Muscle layer of colon (tissue), 2 donors: ENCODE results near the gene PRKAG2.

Source experiments
- H3K27ac ChIP-seq: one replicate; pipeline ENCODE4 v1.7.0; 2013; ENCODE audit warnings: low read depth, mild to moderate bottlenecking, low read length, moderate library complexity
- H3K27me3 ChIP-seq, 2 donors: one replicate each; pipeline ENCODE4 v1.7.0; 2013; ENCODE audit warnings: low read length in 2 of 2, mild to moderate bottlenecking in 2 of 2; ENCODE audit not compliant: insufficient read depth in 2 of 2, control insufficient read depth in 1 of 2
- H3K36me3 ChIP-seq: one replicate; pipeline ENCODE4 v1.7.0; 2013; ENCODE audit warnings: mild to moderate bottlenecking, low read length; ENCODE audit not compliant: insufficient read depth
- H3K4me1 ChIP-seq: one replicate; pipeline ENCODE4 v1.7.0; 2013; ENCODE audit warnings: mild to moderate bottlenecking, low read length; ENCODE audit not compliant: insufficient read depth
- H3K4me3 ChIP-seq, 2 donors: one replicate each; pipeline ENCODE4 v1.7.0; 2013; ENCODE audit warnings: low read length in 2 of 2, low read depth in 1 of 2, mild to moderate bottlenecking in 1 of 2, moderate library complexity in 1 of 2
- H3K9ac ChIP-seq: one replicate; pipeline ENCODE4 v1.7.0; 2013; ENCODE audit warnings: low read length
- H3K9me3 ChIP-seq: one replicate; pipeline ENCODE4 v1.7.0; 2013; ENCODE audit warnings: mild to moderate bottlenecking, low read length
- donor health status: abdominal sarcoma.
- donor health status: Adenocarcinoma of cecum.

Gene PRKAG2

DNA sequence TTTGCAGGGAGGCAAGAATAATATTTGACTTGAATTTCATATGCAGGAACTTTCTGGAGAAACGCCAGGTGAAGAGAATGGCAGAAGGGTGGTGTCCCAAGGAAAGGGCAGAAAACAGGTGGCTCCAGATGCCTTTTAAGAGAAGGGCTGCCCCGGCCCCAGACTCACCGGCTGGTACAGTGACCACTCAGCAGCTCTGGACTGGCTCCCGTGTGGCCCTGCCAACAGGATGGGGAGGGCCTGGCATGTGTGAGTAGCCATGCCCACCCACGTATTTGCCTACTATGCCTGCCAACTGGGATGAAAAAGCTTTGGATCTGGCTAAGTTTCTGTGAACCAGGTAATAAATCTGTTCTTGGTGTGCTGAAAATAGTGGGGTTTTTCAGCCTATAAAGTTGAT, 159.5 kb downstream of the PRKAG2 start:
- Histone ChIP-seq H3K27me3 (no peaks in the 10 kb centered on the region), H3K4me1 (peaks cover 5% of the 10 kb centered on the region), H3K9me3 (no peaks in the 10 kb centered on the region), H3K27ac (no peak overlapping the region), H3K9ac (no peak overlapping the region), H3K36me3 (no peaks in the 10 kb centered on the region), H3K4me3 (no peak overlapping the region)

DNA sequence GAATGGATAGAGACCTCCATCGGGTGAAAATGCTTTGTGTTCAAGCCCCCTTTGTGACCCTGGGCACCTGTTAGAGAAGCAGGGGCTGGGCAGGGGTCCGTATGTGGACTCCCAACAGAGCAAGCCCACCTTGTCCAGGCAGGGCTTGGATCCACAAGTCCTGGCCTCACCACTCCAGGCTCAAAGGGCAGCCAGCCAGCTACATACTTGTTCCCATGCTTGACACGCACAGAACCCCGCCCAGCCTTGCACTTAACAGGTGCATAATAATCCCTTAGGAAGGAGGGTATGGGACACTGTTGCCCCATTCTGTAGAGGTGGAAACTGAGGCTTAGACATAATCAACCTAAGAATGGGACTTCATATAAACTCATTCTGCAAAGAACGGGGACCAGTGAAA, 160.6 kb downstream of the PRKAG2 start:
- no peak overlapping the region for H3K9ac ChIP-seq
- H3K27ac ChIP-seq: no peak overlapping the region
- H3K9me3 ChIP-seq: no peaks in the 10 kb centered on the region
- H3K4me3 ChIP-seq: no peak overlapping the region
- H3K36me3 ChIP-seq: no peaks in the 10 kb centered on the region
- H3K27me3 ChIP-seq: no peaks in the 10 kb centered on the region
- H3K4me1 ChIP-seq: peaks cover 8% of the 10 kb centered on the region

DNA sequence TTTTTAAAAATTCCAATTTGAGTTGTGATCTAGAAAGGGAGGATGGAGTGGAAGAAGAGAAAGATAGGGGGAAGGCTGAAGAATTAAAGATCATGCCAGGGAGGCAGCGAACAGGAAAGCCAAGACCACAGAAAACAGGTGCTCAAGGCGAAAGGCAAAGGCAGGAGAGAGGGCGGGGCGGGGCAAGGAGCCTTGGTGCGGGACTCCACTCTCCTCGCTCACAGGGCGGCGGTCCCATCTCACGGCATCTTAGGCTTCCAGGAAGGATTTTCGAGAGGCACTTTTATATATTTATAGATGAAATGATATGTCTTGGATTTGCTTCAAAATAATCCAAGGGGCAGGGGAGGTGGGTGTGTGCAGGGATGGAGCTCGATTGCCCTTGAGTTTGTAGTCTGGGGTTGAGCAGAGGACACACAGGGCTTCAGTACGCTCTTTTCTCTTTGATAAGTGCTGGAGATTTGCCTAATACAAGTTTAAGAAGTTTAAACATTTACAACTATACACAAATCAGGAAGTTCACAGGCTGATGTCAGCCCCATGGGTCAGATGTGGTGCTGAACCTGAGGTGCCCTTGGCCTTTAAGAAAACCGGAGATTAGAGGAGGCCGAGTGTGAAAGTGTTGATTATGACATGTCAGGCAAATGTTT, 161.1 kb downstream of the PRKAG2 start:
- no peaks in the 10 kb centered on the region for H3K9me3 ChIP-seq
- H3K27ac ChIP-seq: no peak overlapping the region
- no peak overlapping the region for H3K9ac ChIP-seq
- H3K4me1 ChIP-seq: peaks cover 8% of the 10 kb centered on the region
- H3K27me3 ChIP-seq: no peaks in the 10 kb centered on the region
- no peaks in the 10 kb centered on the region for H3K36me3 ChIP-seq
- H3K4me3 ChIP-seq: no peak overlapping the region

DNA sequence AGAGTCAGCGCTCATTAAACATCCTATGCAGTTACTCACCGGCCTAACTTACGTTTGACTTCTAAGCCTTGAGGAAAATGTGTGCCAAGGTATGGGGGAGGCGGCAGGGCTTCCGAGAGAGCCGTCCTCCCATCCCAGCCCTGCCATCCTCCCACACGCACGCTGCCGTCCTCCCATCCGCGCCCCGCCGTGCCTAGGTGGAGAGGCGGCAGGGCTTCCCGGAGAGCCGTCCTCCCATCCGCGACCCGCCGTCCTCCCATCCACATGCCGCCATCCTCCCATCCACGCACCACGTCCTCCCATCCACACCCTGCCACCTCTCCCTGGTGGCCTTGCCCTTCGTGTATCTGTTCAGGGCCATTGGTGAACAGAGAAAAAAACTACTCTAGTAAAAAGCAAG, 162.7 kb downstream of the PRKAG2 start:
- Histone ChIP-seq H3K9ac (no peak overlapping the region), H3K36me3 (no peaks in the 10 kb centered on the region), H3K4me1 (peaks cover 8% of the 10 kb centered on the region), H3K4me3 (no peak overlapping the region), H3K9me3 (no peaks in the 10 kb centered on the region), H3K27me3 (no peaks in the 10 kb centered on the region), H3K27ac (no peak overlapping the region)

DNA sequence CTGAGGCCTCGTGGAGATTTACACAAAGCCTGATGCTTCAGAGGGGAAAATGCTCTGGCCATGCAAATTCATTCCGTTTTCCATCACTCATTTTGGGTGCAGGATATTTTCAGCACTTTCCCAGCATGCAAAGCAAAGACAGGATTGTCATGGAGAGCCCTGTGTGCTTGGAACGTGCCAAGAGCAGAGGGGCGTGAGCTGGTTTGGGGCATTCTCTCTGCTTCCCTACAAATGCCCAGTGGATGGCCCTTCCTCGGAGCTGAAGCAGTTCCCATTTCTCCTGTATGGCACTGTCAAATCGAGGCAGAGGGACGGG, 164.1 kb downstream of the PRKAG2 start:
- Histone ChIP-seq H3K27me3 (no peaks in the 10 kb centered on the region), H3K4me1 (peaks cover 8% of the 10 kb centered on the region), H3K9ac (no peak overlapping the region), H3K36me3 (no peaks in the 10 kb centered on the region), H3K27ac (no peak overlapping the region), H3K4me3 (no peak overlapping the region), H3K9me3 (no peaks in the 10 kb centered on the region)

DNA sequence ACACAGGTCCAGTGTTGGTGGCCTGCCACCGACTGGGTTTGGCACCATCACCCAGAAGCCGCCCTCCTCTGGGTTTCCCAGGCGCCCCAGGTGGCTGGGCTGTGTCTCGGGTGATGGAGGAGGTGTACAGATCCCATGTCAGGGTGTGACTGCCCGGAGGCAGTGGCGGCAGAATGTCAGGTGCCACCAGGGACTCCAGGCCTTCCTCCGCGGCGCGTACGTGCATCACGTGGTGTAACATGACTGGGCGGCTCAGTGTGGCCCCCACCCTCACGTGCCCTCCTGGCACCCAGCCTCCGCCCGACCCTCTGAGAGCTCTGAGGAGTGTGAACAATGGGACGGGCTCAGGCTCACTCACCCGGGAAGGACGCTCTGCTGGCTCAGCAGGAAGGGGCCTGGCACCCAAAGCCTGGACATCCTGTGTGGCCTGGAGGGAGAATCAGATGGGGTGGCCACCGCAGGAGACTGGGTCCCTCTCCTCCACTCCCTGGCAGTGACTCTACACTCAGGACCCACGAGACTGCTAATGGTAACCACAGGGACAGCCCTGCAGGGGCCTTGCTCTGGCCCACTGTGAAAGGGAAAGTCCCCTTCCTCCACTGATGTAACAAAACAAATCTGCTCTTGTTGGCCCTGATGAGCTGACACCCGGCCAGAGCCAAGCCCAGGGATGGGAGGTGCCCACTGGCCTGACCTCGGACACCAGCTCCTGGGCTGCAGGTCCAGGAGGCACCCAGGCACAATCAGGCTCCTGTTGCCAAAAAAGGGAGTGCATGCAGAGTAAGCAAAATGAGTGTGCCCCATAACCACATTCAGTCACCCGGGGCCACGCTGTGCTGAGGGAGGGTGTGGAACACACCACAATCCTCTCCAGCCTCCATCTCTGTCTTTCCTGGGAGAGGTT, 164.8 kb downstream of the PRKAG2 start:
- H3K36me3 ChIP-seq: no peaks in the 10 kb centered on the region
- no peak overlapping the region for H3K4me3 ChIP-seq
- H3K27me3 ChIP-seq: no peaks in the 10 kb centered on the region
- H3K27ac ChIP-seq: no peak overlapping the region
- no peaks in the 10 kb centered on the region for H3K9me3 ChIP-seq
- no peak overlapping the region for H3K9ac ChIP-seq
- peaks cover 8% of the 10 kb centered on the region for H3K4me1 ChIP-seq

DNA sequence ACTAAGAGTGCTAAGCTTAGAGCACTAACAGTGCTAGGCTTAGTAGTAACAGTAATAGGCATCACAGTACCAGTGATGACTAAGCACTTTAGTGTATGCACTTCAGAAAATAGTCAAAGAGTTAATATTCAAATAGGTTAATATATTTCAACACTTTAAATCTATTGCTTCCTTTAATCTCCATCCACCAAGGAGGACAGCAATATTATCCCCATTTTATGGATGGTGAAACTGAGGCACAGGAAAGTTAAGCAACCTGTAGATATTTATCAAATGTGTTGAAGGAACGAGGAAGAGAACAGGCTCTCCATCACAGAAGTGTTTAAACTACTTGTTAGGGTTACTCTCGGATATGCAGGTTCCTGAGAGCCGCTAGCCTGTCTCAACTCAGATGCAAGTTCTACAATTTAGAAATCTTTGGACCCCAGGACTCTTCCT, 165.5 kb downstream of the PRKAG2 start:
- Histone ChIP-seq H3K27me3 (no peaks in the 10 kb centered on the region), H3K9ac (no peak overlapping the region), H3K36me3 (no peaks in the 10 kb centered on the region), H3K9me3 (no peaks in the 10 kb centered on the region), H3K27ac (no peak overlapping the region), H3K4me3 (no peak overlapping the region), H3K4me1 (peaks cover 9% of the 10 kb centered on the region)

DNA sequence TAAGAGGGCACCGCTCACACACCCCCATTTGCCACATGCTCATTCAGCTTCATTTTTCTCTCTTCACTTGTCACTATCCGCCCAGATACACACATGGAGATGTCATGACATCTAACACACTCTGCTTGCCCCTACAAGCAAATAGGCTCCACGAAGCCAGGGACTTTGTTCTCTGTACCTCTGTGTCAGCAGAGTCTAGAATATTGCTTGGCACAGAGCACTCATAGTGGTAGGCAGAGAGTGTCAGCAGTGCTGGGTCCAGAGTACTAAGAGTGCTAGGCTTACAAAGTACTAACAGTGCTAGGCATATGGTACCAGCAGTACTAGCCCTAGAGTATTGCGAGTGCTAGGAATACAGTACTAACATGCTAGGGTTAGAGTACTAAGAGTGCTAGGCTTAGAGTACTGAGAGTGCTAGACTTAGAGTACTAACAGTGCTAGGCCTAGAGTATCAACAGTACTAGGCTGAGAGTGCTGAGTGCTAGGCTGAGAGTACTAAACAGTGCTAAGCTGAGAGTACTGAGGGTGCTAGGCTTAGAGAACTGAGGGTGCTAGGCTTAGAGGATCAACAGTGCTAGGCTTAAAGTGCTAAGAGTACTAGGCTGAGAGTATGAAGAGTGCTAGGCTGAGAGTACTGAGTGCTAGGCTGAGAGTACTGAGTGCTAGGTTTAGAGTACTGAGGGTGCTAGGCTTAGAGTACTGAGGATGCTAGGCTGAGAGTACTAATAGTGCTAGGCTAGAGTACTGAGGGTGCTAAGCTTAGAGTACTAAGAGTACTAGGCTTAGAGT, 166.1 kb downstream of the PRKAG2 start:
- Histone ChIP-seq H3K27me3 (no peaks in the 10 kb centered on the region), H3K4me1 (peaks cover 15% of the 10 kb centered on the region), H3K9ac (no peak overlapping the region)

DNA sequence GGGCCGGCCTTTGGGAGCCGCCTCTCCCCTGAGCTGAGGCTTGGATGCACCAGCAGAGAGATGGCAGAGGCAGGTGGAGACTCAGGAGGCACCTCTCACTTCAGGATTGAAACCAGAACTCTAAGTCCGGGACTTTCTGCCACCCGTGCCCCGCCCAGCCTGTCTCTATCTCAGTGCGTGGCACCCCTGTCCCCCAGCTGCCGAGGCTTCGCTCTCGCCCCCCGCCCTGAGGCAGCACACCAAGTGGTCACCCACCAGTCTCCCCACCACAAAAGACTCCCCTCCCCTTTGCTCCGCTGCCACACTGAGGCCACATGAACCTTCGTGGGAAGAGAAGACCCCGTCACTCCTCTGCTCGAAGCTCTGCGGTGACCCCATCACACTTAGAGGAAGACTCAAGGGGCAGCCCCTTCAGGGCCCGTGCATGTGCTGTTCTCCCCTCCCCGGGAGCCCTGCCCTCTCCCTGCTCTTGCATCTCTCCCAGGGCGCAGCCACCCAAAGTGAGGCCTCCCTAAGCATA, 166.7 kb downstream of the PRKAG2 start:
- Histone ChIP-seq H3K4me3 (no peak overlapping the region), H3K4me1 (peaks cover 17% of the 10 kb centered on the region), H3K27ac (no peak overlapping the region), H3K9ac (no peak overlapping the region), H3K27me3 (no peaks in the 10 kb centered on the region), H3K9me3 (no peaks in the 10 kb centered on the region), H3K36me3 (no peaks in the 10 kb centered on the region)

More for the DNA sequence above, 166.1 kb downstream of the PRKAG2 start:
- H3K9me3 ChIP-seq: no peaks in the 10 kb centered on the region
- no peaks in the 10 kb centered on the region for H3K36me3 ChIP-seq
- H3K4me3 ChIP-seq: no peak overlapping the region
- H3K27ac ChIP-seq: no peak overlapping the region

DNA sequence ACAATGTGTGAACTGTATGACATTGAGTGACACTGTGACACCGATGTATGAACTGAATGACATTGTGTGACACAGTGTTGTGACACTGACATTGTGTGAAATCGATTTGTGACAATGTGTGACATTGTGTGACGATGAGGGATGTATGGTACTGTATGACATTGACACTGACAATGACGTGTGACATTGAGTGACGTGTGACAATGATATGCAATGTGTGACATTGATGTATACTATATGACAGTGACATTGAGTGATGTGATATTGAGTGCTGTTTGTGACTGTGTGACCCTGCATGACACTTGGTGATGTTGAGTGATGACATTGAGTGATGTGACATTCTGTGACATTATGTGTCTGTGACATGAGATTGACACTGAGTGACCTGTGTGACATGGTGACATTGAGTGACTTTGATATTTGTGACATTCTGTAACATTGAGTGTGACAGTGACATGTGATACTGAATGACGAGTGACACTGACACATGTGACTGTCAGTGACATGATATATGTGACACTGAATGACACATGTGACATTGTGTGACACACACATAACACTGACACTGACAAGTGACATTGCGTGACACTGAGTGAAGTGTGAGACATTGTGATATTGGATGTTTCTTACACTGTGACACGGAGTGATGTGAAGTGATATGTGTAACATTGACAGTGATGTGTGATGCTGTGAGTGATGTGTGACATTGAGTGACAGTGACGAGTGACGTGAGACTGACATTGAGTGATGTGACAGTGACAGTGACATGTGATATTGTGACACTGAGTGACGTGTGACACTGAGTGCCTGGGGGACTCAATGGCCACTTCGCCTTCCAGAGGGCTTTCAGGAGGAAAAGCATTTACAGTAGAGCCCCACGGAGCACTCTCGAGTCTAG, 167.5 kb downstream of the PRKAG2 start:
- Histone ChIP-seq H3K36me3 (no peaks in the 10 kb centered on the region), H3K27me3 (no peaks in the 10 kb centered on the region), H3K9me3 (no peaks in the 10 kb centered on the region), H3K27ac (no peak overlapping the region), H3K4me1 (peaks cover 17% of the 10 kb centered on the region), H3K9ac (no peak overlapping the region), H3K4me3 (no peak overlapping the region)
